ENCODE data around the gene ESYT3. TPM values are rescaled to one million over a fixed set of nuclear protein-coding genes. Genes with fewer than 3 reads are reported as not detected.

ESYT3 gene
- total and polyA plus RNA-seq, 4 donors: under 0.01 to 0.07 (median 0.05) TPM

DNA sequence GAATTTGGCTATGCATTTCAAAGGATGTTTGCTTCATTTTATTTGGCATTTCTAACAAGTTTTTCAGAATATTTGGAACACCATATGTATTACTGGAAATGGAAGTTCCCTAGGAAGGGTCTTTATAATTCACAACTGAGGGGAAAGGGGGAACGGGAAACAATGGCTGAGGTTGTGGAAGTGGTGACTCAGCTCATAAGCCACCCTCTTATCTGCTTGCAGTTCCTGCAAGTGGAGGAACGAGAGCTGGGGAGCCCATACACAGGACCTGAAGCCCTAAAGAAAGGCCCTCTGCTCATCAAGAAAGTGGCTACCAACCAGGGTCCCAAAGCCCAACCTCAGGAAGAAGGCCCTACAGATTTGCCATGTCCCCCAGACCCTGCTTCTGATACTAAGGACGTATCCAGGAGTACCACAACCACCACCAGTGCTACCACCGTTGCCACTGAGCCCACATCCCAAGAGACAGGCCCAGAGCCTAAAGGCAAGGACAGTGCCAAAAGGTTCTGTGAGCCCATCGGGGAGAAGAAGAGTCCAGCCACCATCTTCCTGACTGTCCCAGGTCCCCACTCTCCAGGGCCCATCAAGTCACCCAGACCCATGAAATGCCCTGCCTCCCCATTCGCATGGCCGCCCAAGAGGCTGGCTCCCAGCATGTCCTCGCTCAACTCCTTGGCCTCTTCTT, 37.9 kb downstream of the ESYT3 start:
- WGBS: 91% methylated on average over 8 of the region's 8 CpGs
- Histone ChIP-seq H3K4me3 (ENCODE audit: low read depth in 1 of 3, low read length in 3 of 3) (no peak overlapping the region), H3K4me1 (ENCODE audit: control insufficient read depth in 4 of 4, insufficient read depth in 4 of 4, low read length in 3 of 4) (no peaks in the 10 kb centered on the region), H3K27me3 (ENCODE audit: control insufficient read depth in 4 of 4, insufficient read depth in 4 of 4, low read length in 3 of 4) (no peaks in the 10 kb centered on the region), H3K9ac (ENCODE audit: low read depth in 1 of 2, low read length in 2 of 2) (no peak overlapping the region), H3K36me3 (ENCODE audit: control insufficient read depth in 4 of 4, insufficient read depth in 3 of 4, low read depth in 1 of 4, low read length in 3 of 4) (no peaks in the 10 kb centered on the region), H3K27ac (ENCODE audit: low read depth in 1 of 2, low read length in 2 of 2) (no peak overlapping the region), H3K9me3 (ENCODE audit: control insufficient read depth in 4 of 4, low read length in 3 of 4) (no peaks in the 10 kb centered on the region)
- no peak for TF ChIP-seq FOXA2 (IDR thresholded peaks at IDR 0.05)
- DNase-seq (ENCODE audit: low spot score): no peak

GRCh38 chr3:138473391-138473790, 39.0 kb downstream of the ESYT3 start:
- Histone ChIP-seq H3K27ac (ENCODE audit: low read depth in 1 of 2, low read length in 2 of 2) (no peak overlapping the region), H3K9ac (ENCODE audit: low read depth in 1 of 2, low read length in 2 of 2) (no peak overlapping the region), H3K27me3 (ENCODE audit: control insufficient read depth in 4 of 4, insufficient read depth in 4 of 4, low read length in 3 of 4) (no peaks in the 10 kb centered on the region), H3K4me3 (ENCODE audit: low read depth in 1 of 3, low read length in 3 of 3) (no peak overlapping the region), H3K4me1 (ENCODE audit: control insufficient read depth in 4 of 4, insufficient read depth in 4 of 4, low read length in 3 of 4) (no peaks in the 10 kb centered on the region), H3K9me3 (ENCODE audit: control insufficient read depth in 4 of 4, low read length in 3 of 4) (no peaks in the 10 kb centered on the region), H3K36me3 (ENCODE audit: control insufficient read depth in 4 of 4, insufficient read depth in 3 of 4, low read depth in 1 of 4, low read length in 3 of 4) (no peaks in the 10 kb centered on the region)
- TF ChIP-seq NR2F2 (IDR thresholded peaks at IDR 0.05) (no peak), HNF4A (conservative IDR thresholded peaks at IDR 0.05) (no peak), RAD21 (IDR thresholded peaks at IDR 0.05) (no peak), ZBTB33 (IDR thresholded peaks at IDR 0.05) (no peak), YY1 (IDR thresholded peaks at IDR 0.05) (no peak), TAF1 (conservative IDR thresholded peaks at IDR 0.05) (no peak), SP1 (IDR thresholded peaks at IDR 0.05) (no peak), HNF4G (IDR thresholded peaks at IDR 0.05) (no peak)
- TF ChIP-seq, protein P1, sequence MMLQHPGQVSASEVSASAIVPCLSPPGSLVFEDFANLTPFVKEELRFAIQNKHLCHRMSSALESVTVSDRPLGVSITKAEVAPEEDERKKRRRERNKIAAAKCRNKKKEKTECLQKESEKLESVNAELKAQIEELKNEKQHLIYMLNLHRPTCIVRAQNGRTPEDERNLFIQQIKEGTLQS (IDR thresholded peaks at IDR 0.05): no peak
- TF ChIP-seq, protein P2, sequence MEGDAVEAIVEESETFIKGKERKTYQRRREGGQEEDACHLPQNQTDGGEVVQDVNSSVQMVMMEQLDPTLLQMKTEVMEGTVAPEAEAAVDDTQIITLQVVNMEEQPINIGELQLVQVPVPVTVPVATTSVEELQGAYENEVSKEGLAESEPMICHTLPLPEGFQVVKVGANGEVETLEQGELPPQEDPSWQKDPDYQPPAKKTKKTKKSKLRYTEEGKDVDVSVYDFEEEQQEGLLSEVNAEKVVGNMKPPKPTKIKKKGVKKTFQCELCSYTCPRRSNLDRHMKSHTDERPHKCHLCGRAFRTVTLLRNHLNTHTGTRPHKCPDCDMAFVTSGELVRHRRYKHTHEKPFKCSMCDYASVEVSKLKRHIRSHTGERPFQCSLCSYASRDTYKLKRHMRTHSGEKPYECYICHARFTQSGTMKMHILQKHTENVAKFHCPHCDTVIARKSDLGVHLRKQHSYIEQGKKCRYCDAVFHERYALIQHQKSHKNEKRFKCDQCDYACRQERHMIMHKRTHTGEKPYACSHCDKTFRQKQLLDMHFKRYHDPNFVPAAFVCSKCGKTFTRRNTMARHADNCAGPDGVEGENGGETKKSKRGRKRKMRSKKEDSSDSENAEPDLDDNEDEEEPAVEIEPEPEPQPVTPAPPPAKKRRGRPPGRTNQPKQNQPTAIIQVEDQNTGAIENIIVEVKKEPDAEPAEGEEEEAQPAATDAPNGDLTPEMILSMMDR (IDR thresholded peaks at IDR 0.05; ENCODE audit: low read depth, low read length, missing input control): no peak
- no peak for DNase-seq (ENCODE audit: low spot score)
- WGBS: 97% methylated on average over 8 of the region's 8 CpGs

DNA sequence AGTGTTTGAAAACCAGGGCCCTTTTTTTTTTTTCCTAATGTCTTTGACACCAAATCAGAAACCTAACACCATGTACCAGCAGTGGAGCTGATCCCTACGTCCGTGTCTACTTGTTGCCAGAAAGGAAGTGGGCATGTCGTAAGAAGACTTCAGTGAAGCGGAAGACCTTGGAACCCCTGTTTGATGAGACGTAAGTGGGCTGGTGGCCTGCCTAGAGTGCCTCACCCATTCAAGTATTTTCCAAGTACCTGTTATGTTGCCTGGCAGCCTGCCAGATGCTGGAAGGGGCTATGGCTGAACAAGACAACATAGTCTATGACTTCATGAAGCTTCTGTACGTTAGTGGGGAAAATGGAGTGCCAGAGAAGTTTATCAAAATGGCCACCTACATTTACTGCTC, 39.7 kb downstream of the ESYT3 start:
- H3K4me1 ChIP-seq (ENCODE audit: control insufficient read depth in 4 of 4, insufficient read depth in 4 of 4, low read length in 3 of 4): no peaks in the 10 kb centered on the region
- no peaks in the 10 kb centered on the region for H3K36me3 ChIP-seq (ENCODE audit: control insufficient read depth in 4 of 4, insufficient read depth in 3 of 4, low read depth in 1 of 4, low read length in 3 of 4)
- no peak for DNase-seq (ENCODE audit: low spot score)
- H3K27me3 ChIP-seq (ENCODE audit: control insufficient read depth in 4 of 4, insufficient read depth in 4 of 4, low read length in 3 of 4): no peaks in the 10 kb centered on the region
- WGBS: 82% methylated on average over 6 of the region's 6 CpGs
- H3K9ac ChIP-seq (ENCODE audit: low read depth in 1 of 2, low read length in 2 of 2): no peak overlapping the region
- no peak for TF ChIP-seq FOXA1 (IDR thresholded peaks at IDR 0.05)
- TF ChIP-seq YY1 (IDR thresholded peaks at IDR 0.05): no peak
- TF ChIP-seq JUND (IDR thresholded peaks at IDR 0.05): no peak
- no peak for TF ChIP-seq FOXA2 (IDR thresholded peaks at IDR 0.05)
- no peak for TF ChIP-seq RXRA (IDR thresholded peaks at IDR 0.05)
- TF ChIP-seq REST (IDR thresholded peaks at IDR 0.05): no peak
- TF ChIP-seq GABPA (IDR thresholded peaks at IDR 0.05 in 1 of 2, conservative IDR thresholded peaks at IDR 0.05 in 1 of 2): no peak
- no peak for TF ChIP-seq HNF4A (conservative IDR thresholded peaks at IDR 0.05)
- TF ChIP-seq EGR1 (IDR thresholded peaks at IDR 0.05; ENCODE audit: low read depth in 2 of 2): no peak
- H3K4me3 ChIP-seq (ENCODE audit: low read depth in 1 of 3, low read length in 3 of 3): no peak overlapping the region
- no peaks in the 10 kb centered on the region for H3K9me3 ChIP-seq (ENCODE audit: control insufficient read depth in 4 of 4, low read length in 3 of 4)
- no peak overlapping the region for H3K27ac ChIP-seq (ENCODE audit: low read depth in 1 of 2, low read length in 2 of 2)

All from liver (tissue), 9 donors.